Skin of body (tissue), 2 donors: ENCODE data around the gene PLA2R1. TPM values are rescaled to one million over a fixed set of nuclear protein-coding genes. Genes with fewer than 3 reads are reported as not detected.
"Not testable (repeated sequence)": the region's sequence is repeated elsewhere in the genome, so short reads cannot be mapped to it uniquely, and the experiment has no call there.

Experiments used
- DNase-seq: peaks from one replicate; lab custom pipeline; 2025; lab: John Stamatoyannopoulos, UW
- total RNA-seq: library from RNA; depleted of rRNA; stranded (reverse); fragments of >200 nt; gene quantifications from one replicate; pipeline ENCODE4 v1.2.3, GENCODE V29; 2014

The PLA2R1 gene
- total RNA-seq, 1 donor from 2014 or later: 11.3 TPM

DNA sequence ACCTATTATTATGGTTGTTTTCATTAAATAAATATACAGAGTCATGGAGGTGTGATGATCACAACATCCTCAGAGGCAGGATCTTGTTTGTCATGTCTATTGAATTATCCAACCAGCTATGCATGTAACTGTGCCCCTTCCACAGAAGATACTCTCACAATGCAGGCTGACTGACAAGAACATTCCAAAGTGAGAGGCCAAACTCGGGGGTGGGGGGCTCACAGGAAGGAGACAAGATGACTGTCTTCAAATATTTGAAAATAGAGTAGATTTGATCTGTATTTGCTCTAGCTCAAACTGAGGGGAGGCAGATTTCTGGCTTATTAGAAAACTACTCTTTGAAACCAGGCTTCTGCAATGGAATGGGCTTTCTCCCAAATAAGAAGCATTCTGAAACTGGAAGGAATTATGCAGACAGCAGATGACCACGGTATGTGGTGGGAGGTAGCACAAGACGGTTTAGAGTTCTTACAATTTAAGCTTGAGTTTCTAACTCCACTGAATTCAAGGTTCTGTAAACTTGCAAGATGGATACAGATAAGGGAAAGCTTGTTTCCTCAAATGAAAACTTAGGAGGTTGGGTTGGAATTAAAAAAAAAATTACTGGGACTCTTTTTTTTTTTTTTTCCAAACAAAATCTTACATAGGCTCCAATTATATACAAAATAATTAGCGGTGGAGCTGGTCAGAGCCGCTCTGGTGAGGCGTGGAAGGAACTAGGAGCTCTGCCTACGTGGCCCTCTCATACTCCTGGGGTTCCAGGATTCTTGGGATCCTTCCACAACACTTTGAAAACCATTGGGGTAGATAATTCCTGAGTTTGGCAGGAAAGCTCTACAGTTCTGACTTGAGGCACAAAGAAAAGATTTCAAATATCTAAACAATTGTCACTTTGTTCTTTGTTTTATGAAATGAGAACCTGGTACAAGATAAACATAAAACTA is 79.3 kb downstream of the PLA2R1 start:
- no peak for DNase-seq

DNA sequence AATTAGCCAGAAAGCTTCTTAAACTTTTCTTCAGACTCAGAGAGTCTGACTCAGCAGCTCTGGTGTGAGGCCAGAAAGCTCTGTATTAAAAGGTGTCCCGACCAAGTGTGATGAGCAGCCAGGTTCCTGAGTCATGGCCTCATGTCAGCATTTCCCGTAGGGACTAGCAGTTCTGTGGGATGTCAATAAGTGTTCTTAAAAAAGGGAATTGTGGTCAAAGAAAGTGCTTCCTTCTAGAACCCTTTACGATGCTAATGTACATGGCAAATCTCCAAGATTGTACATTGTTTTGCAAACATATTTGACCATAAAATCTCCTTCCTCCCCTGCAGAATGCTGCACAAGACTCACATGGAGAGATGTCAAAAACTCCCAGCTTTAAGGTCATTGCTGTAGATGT is 80.1 kb downstream of the PLA2R1 start:
- peak; percentile 21 for DNase-seq

DNA sequence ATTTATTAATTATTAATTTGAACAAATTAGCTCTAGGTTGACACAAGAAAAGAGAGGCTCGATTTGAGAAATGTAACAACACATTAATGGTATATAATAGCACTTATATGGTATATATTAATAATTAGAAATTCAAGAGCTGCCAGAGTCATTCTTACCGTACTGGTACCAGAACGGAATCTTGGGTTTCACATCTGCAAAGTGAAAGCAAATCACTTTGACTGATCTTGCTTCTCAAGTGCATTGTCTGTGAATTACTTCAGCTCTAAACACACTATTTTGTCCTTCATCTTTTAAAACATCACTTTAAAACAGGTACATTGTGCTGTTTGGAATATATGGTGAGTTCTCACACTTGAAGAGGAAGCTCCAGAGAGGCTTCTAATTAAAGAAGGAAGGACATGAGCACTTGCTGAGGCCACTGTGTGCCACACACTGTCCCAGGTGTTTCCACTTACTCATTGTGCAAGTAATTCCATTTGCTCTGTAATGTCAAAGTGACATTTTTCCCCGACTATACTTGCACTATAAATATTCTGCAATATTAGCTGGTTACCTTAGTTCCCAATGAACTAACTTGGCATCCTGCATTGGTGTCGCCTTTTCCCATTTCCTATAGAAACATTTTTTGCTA is 85.8 kb downstream of the PLA2R1 start:
- DNase-seq: no peak

DNA sequence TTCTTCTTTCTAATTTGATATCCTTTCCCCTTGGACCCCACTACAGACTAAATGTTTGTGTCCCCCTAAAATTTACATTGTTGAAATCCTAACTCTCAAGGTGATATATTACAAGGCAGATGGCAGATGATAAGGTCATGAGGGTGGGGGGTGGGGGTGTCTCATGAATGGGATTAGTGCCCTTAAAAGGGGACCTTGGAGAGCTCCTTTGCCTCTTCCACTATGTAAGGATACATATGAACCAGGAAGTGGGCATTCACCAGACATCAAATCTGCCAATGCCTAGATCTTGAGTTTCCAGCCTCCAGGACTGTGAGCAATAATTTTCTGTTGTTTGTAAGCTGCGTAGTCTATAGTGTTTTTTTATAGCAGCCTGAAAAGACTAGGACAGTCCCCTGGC is 89.1 kb downstream of the PLA2R1 start:
- no peak for DNase-seq

DNA sequence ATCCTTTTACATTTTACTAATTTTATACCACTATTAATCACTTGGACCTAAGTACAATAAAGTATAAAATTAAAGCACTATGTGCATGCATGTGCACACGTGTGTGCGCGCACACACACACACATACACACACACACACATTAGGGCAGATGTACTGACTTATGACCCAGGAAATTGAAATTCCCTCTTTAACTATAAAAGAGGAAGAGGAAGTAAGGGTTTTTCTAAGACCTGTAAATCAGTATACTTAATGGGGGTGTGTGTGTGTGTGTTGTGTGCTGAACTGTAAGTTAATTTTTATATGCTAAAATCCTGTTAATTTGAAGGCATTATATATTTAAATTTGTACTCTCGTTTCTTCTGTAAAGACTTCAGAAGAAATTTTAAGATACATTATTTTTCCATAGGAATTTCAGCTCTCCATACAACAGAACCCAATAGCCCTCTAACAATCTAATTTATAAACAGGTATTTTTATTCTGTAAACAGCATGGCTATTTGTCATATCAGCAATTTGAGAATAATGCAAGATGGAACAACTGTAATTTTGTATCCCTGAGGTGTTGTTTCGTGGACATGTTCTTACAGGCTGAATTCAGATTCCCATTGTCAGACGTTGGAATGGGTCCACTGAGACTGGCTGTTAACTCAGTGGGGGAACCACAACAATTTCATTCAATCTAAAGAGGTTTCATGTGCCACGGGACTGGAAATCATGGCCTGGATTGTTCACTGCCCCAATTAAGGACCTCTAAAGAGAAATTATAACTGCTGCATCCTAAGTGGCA is 90.9 kb downstream of the PLA2R1 start:
- no peak for DNase-seq

DNA sequence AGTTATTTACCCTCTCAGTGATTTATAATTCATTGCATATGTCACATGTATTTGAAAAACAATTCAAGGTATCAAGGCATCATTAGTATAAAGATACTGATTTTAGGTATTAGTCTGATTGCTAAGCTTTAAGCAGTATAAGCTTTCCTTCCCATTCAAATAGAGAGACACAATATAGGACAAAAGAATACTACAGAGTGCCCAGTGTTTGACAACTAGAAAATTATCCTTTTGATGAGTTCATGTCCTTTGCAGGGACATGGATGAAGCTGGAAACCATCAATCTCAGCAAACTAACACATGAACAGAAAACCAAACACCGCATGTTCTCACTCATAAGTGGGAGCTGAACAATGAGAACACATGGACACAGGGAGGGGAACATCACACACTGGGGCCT is 91.9 kb downstream of the PLA2R1 start:
- DNase-seq: not testable (repeated sequence)

DNA sequence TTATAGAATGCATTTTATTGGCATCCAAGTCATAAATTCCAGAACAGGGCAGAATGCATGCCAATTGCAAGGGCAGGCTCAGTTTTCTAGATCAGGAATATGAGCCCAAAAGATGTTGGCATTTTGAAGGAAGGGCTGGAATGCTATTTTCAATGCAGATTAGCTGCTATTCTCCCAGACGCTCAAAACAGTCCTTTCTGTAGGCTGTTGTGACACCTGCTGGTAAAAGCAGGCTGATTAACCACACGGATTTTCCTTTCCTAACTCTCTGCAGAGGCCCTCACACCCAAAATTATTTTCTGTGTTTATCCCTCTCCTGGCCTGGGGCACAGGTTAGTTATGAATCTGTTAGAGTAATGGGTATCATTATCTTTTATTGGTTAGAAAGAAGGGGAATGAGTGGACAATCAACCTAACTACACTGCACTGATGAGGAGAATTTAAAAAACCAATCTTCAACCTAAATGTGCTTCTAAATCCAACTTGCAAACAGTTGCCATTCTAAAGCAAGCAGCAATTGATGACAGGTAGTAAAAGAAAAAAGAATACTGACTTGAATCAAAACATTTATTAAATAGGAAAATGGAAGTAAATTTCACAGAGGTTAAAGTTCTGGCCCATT is 94.0 kb downstream of the PLA2R1 start:
- no peak for DNase-seq

DNA sequence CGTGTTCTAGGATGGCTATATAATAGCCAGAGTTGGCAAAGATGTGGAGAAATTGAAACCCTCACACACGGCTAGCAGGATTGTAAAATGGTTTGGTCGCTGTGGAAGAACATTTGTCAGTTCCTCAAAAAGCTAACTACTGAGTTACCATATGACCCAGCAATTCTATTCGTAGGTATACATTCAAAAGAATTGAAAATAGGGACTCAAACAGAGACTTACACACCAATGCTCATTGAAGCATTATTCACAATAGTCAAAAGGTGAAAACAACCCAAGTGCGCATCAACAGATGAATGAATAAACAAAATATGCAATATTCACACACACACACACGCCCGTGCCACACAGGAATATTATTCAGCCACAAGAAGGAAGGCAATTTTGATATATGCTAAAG is 98.7 kb downstream of the PLA2R1 start:
- no peak for DNase-seq

DNA sequence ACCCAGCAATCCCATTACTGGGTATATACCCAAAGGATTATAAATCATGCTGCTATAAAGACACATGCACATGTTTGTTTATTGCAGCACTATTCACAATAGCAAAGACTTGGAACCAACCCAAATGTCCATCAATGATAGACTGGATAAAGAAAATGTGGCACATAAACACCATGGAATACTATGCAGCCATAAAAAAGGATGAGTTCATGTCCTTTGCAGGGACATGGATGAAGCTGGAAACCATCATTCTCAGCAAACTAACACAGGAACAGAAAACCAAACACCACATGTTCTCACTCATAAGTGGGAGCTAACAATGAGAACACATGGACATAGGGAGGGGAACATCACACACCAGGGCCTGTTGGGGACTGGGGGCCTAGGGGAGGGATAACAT is 99.9 kb downstream of the PLA2R1 start:
- not testable (repeated sequence) for DNase-seq

DNA sequence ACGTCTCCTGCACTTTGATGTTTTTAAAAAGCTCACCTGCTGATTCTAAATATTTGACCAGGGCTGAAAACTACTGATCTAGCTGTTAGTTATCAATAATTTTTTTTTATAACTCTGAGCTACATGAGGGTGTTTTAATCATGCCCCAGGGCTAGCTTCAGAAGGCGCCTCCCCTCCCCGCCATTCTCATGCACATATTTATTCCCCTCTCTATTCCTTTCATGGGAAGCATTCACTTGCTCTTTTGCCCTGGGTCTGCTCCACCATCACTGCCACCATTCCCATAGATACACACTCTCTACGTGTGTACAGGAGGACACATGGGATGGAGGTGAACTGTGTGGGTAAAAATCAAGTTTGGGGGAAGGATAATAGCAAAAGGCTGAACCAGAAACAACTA is 101.0 kb downstream of the PLA2R1 start:
- DNase-seq: no peak

DNA sequence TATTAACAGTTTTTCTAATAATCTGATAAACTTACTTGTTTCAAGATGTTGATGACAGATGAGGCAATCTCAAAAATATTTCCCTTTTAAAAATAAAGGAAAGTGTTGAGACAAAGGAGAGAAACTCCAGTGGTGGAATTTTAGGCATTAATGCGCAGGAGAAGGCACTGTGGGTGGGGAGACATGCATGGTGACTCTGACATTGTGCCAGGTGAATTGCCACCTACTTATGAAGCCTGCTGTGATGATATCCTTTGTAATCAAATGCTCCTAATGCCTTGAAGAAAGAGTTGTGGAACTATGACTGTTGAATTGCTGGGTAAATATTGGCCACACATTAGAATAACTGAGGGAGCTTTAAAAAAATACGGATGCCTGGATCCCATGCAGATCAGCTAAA is 101.4 kb downstream of the PLA2R1 start:
- no peak for DNase-seq

DNA sequence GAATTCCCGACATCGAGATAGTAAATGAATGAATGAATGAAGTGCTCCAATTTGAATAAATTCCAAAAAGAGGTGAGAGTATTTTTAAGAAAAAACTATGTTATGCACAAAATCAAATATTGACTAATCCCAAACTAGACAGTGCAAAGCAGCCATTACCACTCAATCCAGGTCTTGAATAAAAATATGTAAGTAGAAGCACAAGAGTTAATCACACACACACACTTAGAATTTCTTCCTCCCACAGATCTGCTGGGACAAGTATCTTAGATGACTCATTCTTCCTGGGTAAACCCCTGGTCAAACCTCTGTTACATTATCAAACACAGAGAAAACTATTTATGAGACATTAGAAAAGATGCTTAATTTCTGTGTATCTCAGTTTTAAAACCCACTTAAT is 102.0 kb downstream of the PLA2R1 start:
- no peak for DNase-seq

DNA sequence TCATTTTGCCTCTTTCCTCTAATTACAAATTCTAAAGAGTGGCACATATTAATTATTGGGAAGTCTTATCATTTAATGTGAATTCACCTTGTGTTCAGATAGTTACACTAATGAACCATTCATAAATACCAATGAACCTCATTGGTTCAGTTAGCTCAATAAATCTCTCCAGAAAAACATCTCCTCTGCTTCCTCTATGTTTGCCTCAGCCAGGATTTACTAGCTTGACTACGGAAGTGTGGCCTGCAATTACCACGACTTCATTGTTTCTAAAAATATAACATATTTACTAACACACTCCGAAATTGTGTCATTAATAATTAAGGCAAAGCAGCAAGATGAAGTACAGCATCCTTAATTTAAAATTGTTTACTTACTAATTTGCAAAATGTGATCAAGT is 103.3 kb downstream of the PLA2R1 start:
- DNase-seq: no peak

DNA sequence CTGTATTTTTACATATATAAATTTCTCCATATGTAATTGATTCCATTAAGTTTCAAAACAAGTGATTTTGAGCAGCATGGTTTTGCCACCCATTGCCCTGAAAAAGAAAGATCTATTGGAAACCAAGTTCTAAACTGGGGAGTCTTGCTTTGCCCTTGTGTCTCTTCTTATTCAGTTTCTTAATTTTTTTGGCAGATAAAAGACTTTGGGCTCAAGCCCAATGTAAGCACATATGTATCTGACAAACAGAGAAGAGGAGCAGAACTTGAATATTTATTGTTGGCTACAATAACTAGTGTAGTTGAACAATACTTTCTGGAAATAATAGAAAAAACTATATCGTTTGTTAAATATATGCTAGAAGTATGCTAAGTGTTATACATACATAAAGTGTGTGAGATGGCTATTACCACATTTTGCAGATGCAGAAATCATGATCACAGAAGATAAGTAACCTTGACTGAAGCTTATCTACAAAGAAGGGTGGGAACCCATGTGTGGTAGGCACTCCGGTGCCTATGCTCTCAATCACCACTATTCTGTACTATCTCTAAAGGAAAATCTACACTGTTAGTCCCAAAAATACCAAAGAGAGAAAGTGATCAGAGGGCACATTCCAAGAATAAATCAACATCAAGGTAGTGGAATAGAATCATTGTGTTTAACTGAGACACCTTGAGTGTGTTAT is 109.1 kb downstream of the PLA2R1 start:
- no peak for DNase-seq

DNA sequence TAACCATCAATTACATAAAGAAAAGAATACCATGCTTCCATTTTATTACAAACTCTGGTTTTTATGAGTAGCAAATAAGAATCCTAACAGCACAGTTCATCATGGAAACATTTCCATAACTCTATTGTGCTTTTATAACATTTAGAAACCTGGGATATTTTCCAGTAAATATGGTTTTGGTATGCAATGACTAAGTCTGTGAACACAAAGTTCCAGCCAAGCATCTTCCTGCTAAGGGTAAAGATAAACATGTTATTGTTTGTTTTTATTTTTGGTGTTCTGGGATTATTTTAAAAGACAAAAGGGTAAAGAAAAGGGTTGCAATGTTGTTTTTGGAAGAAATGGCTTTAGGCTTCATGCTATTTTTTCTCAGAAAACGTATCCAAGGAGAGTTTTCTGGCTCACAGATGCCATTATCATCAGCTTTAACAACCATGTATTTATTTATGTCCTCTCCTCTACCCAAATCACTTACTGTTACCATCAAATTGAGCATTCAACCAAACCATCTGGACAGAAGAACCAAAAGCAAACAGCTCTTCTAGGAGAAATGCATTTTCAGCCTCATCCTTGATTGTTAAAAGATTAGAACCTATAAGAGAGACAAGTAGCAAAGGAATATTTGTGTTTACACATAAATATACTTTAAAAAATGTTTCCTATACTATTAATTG is 116.0 kb downstream of the PLA2R1 start:
- peak; percentile 96 for DNase-seq

DNA sequence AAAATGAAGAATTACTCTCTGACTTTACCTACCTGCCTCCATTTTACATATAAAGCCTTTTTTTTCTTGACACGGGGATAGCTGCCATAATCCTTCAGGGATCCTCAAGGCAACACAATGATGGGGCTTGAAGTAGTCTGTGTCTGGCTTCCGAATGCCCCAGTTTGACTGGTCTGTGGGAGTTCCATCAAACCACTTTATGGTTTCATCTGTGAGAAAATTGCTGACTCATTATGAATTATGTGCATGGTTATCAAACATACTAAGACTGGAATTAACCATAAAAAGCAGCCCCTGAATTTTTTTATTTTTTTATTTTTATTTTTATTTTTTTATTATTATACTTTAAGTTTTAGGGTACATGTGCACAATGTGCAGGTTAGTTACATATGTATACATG is 117.5 kb downstream of the PLA2R1 start:
- DNase-seq: no peak

DNA sequence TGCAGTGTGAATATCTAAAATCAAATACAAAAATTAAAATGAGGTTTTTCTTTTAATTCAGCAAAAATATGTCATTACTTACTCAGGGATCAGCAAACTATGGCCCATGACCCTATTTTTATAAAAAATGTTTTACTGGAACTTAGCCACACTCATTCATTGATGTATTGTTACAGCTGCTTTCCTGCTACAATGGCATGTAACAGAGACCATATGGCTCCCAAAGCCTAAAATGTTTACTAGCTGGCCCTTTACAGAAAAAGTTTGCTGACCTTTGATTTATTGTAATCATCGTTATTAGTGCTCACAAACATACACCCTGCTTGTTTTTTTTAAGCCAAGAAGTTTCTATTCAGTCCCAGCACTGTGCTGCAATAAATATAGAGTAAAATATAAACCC is 120.3 kb downstream of the PLA2R1 start:
- peak; percentile 32 for DNase-seq

DNA sequence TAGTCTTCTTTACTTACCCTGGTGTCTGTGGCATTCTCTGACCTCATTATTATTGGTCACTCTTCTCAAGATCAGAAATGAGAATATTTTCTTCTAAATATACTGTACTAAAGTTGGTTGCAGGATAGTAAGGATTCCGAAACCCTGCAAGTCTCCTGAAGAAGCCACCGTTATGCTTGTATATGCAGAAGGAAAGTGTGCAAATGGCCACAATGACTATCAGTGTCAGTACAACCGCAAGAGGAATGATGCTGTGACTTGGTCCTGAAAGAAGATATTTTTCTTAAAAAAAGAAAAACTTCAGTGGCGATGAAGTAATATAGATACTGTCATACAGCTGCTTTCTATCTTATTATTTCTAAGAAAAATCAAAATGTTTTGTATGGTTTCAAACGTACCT is 120.7 kb downstream of the PLA2R1 start:
- no peak for DNase-seq

DNA sequence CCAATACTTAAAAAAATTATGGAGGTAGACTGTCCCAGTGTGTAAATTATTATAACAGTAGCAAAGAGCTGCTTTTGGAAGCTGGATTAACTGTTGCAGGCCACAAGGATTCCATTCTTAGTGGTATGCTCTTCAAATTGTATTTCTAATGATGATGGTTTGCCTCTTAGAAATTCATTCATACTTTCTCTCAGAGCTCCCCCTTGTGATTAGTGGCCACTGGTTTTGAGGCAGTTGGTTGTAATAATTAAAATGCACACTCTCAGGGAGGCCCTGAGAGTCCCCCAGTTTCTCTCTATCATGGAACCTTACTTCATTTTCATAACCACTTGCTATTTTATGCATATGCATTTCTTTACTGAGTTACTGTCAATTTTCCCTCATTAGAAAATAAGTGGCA is 122.5 kb downstream of the PLA2R1 start:
- DNase-seq: no peak

DNA sequence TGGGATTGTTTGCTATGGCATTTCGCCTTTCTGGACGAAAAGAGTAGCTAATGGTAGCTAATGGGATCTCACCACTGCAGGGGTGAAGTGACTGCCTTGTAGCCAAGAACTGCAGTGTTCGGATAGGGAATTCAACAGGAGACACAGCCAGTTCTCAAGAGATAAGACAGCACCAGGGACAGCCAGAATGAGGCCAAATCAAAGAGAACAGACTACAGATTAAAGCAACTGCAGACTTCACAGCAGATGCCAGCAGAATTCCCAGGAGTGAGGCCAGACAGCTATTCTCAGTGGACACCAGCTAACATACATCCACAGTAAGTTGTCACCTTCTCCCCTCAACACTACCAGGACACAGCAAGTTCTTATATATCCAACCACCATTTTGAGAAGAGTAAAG is 124.0 kb downstream of the PLA2R1 start:
- no peak for DNase-seq

DNA sequence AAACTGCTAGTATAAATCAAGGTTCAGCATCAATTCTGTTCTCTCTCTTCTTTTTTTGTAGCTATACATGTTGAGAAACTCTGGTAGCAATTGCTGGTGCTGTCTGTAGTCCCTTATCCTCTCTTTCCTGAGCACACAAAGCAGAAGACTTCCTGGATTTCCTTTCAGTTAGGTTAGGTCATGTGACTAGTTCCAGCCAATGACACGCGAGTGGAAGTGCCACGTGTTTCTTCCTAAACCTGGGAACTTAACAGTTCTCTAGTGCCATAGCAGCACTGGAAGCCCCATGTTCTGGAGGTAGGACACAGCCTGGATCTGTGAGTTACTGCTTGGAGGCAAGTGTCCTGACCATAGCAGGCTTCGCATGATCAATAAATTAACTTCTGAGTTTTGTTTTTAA is 125.9 kb downstream of the PLA2R1 start:
- no peak for DNase-seq
